Nephron (organoid): Measurements from ENCODE around the gene CDK5RAP1.
"Not testable (repeated sequence)": the region's sequence is repeated elsewhere in the genome, so short reads cannot be mapped to it uniquely, and the experiment has no call there.

Experiments
- H3K27ac Mint-ChIP-seq, 3 experiments: 2 replicates each; pipeline ENCODE4 v1.8.0; 2020; ENCODE audit warnings: mixed read lengths in 3 of 3, mild to moderate bottlenecking in 2 of 3, moderate library complexity in 1 of 3
- H3K27me3 Mint-ChIP-seq: 2 replicates; pipeline ENCODE4 v1.8.0; 2021; ENCODE audit warnings: low read depth, mild to moderate bottlenecking, moderate library complexity, mixed read lengths
- H3K36me3 Mint-ChIP-seq: 2 replicates; pipeline ENCODE4 v1.8.0; 2020; ENCODE audit warnings: low read depth, mixed read lengths
- H3K4me1 Mint-ChIP-seq: 2 replicates; pipeline ENCODE4 v1.8.0; 2020; ENCODE audit warnings: mixed read lengths
- H3K4me3 Mint-ChIP-seq, 3 experiments: 2 replicates each; pipeline ENCODE4 v1.8.0; 2020; ENCODE audit warnings: mild to moderate bottlenecking in 3 of 3, mixed read lengths in 3 of 3, moderate library complexity in 2 of 3
- H3K9me3 Mint-ChIP-seq: 2 replicates; pipeline ENCODE4 v1.8.0; 2020; ENCODE audit warnings: mixed read lengths
- TF ChIP-seq, protein P1 (sequence below), 3 experiments: fragments of 200-600 bp; sonication (generic); IDR thresholded peaks; one replicate each; pipeline ENCODE4 v1.5.0; 2021; ENCODE audit warnings: antibody characterized with exemption in 3 of 3; ENCODE audit not compliant: unreplicated experiment in 3 of 3

Gene CDK5RAP1

GRCh38 chr20:33393609-33394008, 7.7 kb downstream of the CDK5RAP1 start:
- peaks cover 2% of the 10 kb centered on the region for H3K9me3 Mint-ChIP-seq
- peaks cover 52% of the 10 kb centered on the region for H3K36me3 Mint-ChIP-seq
- H3K27ac Mint-ChIP-seq: peak overlapping the region in 1 of 3 experiments; percentile 37
- TF ChIP-seq, protein P1, sequence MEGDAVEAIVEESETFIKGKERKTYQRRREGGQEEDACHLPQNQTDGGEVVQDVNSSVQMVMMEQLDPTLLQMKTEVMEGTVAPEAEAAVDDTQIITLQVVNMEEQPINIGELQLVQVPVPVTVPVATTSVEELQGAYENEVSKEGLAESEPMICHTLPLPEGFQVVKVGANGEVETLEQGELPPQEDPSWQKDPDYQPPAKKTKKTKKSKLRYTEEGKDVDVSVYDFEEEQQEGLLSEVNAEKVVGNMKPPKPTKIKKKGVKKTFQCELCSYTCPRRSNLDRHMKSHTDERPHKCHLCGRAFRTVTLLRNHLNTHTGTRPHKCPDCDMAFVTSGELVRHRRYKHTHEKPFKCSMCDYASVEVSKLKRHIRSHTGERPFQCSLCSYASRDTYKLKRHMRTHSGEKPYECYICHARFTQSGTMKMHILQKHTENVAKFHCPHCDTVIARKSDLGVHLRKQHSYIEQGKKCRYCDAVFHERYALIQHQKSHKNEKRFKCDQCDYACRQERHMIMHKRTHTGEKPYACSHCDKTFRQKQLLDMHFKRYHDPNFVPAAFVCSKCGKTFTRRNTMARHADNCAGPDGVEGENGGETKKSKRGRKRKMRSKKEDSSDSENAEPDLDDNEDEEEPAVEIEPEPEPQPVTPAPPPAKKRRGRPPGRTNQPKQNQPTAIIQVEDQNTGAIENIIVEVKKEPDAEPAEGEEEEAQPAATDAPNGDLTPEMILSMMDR (IDR thresholded peaks at IDR 0.05; ENCODE audit: unreplicated experiment in 3 of 3): no peak
- no peak overlapping the region for H3K4me3 Mint-ChIP-seq
- H3K27me3 Mint-ChIP-seq: no peaks in the 10 kb centered on the region
- peaks cover 11% of the 10 kb centered on the region for H3K4me1 Mint-ChIP-seq

GRCh38 chr20:33391722-33392415, 9.4 kb downstream of the CDK5RAP1 start:
- TF ChIP-seq, protein P1 (IDR thresholded peaks at IDR 0.05; ENCODE audit: unreplicated experiment in 3 of 3): no peak
- Mint-ChIP-seq H3K9me3 (peaks cover 2% of the 10 kb centered on the region), H3K4me1 (peaks cover 11% of the 10 kb centered on the region), H3K27me3 (no peaks in the 10 kb centered on the region), H3K4me3 (peak overlapping the region in 1 of 3 experiments; percentile 4), H3K36me3 (peaks cover 66% of the 10 kb centered on the region), H3K27ac (peak overlapping the region; percentile 51 to 80 (median 67))

- H3K4me3 Mint-ChIP-seq, H3K27ac Mint-ChIP-seq, H3K27me3 Mint-ChIP-seq, H3K9me3 Mint-ChIP-seq: not testable (repeated sequence)
- Mint-ChIP-seq H3K36me3 (peaks cover 74% of the 10 kb centered on the region), H3K4me1 (peaks cover 11% of the 10 kb centered on the region)
These were observed 12.0 kb downstream of the CDK5RAP1 start for GRCh38 chr20:33389326-33389725.

DNA sequence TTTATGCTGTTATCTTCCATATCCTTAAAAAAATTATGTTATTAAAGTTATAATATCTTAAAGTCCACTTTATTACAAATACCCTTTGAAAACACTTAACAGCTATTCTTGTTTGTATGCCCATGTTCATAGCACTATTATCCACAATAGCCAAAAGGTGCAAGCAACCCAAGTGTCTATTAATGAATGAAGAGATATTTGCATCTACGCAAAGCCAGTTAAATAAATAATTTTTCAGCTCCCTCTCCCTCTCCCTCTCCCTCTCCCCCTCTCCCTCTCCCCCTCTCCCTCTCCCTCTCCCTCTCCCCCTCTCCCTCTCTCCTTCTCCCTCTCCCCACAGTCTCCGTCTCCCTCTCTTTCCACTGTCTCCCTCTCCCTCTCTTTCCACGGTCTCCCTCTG, 13.1 kb downstream of the CDK5RAP1 start:
- H3K9me3 Mint-ChIP-seq: peaks cover 2% of the 10 kb centered on the region
- TF ChIP-seq, protein P1 (IDR thresholded peaks at IDR 0.05; ENCODE audit: unreplicated experiment in 3 of 3): no peak

GRCh38 chr20:33387177-33387576, 14.1 kb downstream of the CDK5RAP1 start:
- Mint-ChIP-seq H3K4me3 (no peak overlapping the region), H3K9me3 (peaks cover 2% of the 10 kb centered on the region), H3K36me3 (peaks cover 64% of the 10 kb centered on the region), H3K4me1 (peaks cover 5% of the 10 kb centered on the region), H3K27me3 (no peaks in the 10 kb centered on the region), H3K27ac (no peak overlapping the region)
- TF ChIP-seq, protein P1 (IDR thresholded peaks at IDR 0.05; ENCODE audit: unreplicated experiment in 3 of 3): no peak

More for the DNA sequence above, 13.1 kb downstream of the CDK5RAP1 start:
- Mint-ChIP-seq H3K27me3 (no peaks in the 10 kb centered on the region), H3K4me1 (peaks cover 11% of the 10 kb centered on the region), H3K36me3 (peaks cover 71% of the 10 kb centered on the region), H3K4me3 (no peak overlapping the region), H3K27ac (no peak overlapping the region)

GRCh38 chr20:33386673-33387072, 14.6 kb downstream of the CDK5RAP1 start:
- peaks cover under 1% of the 10 kb centered on the region for H3K4me1 Mint-ChIP-seq
- H3K27me3 Mint-ChIP-seq: no peaks in the 10 kb centered on the region
- TF ChIP-seq, protein P1 (IDR thresholded peaks at IDR 0.05; ENCODE audit: unreplicated experiment in 3 of 3): no peak
- H3K9me3 Mint-ChIP-seq: peaks cover 2% of the 10 kb centered on the region
- no peak overlapping the region for H3K4me3 Mint-ChIP-seq
- peaks cover 61% of the 10 kb centered on the region for H3K36me3 Mint-ChIP-seq
- no peak overlapping the region for H3K27ac Mint-ChIP-seq
